ENCODE results near the gene P2RY13. TPM values are rescaled to one million over a fixed set of nuclear protein-coding genes. Genes with fewer than 3 reads are reported as not detected.

Gene P2RY13
- total RNA-seq, 3 donors from 2014 or later, result not detected

DNA sequence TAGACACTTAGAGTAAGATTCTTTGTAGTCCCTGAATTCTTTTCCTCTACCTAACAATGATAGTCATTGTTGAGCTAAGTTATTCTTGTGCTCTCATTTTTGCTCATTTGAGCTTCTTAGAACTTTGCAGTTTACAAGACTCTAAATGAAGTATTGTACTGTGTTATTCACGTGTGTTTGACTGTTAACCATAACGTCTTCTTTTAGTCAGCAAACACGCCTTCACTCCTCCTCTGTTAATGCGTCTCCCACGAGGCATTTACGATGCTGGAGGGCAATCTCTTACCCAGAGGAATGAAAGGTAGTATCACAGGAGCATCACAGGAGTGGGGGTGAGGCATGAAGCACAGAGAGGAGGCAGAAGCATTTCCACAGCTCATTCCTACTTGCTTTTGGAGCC lies 36.2 kb downstream of the P2RY13 start:
- Mint-ChIP-seq H3K4me1 (ENCODE audit: low read depth) (no peaks in the 10 kb centered on the region), H3K9me3 (no peaks in the 10 kb centered on the region), H3K27me3 (ENCODE audit: low read depth) (peaks cover 7% of the 10 kb centered on the region), H3K4me3 (no peak overlapping the region), H3K36me3 (ENCODE audit: insufficient read depth) (no peaks in the 10 kb centered on the region)
- no peak for DNase-seq
- peak in 1 of 2 donors; percentile 25 for ATAC-seq

GRCh38 chr3:151290673-151291072 lies 38.7 kb downstream of the P2RY13 start:
- Mint-ChIP-seq H3K9me3 (no peaks in the 10 kb centered on the region), H3K36me3 (ENCODE audit: insufficient read depth) (no peaks in the 10 kb centered on the region), H3K27me3 (ENCODE audit: low read depth) (peaks cover 5% of the 10 kb centered on the region), H3K4me1 (ENCODE audit: low read depth) (no peaks in the 10 kb centered on the region), H3K4me3 (no peak overlapping the region)
- ATAC-seq (no peak), DNase-seq (no peak)

GRCh38 chr3:151289445-151289844 lies 39.9 kb downstream of the P2RY13 start:
- no peak overlapping the region for H3K4me3 Mint-ChIP-seq
- peaks cover 2% of the 10 kb centered on the region for H3K27me3 Mint-ChIP-seq (ENCODE audit: low read depth)
- ATAC-seq, result no peak
- no peaks in the 10 kb centered on the region for H3K9me3 Mint-ChIP-seq
- H3K4me1 Mint-ChIP-seq (ENCODE audit: low read depth), result peaks cover under 1% of the 10 kb centered on the region
- no peaks in the 10 kb centered on the region for H3K36me3 Mint-ChIP-seq (ENCODE audit: insufficient read depth)
- no peak for DNase-seq

DNA sequence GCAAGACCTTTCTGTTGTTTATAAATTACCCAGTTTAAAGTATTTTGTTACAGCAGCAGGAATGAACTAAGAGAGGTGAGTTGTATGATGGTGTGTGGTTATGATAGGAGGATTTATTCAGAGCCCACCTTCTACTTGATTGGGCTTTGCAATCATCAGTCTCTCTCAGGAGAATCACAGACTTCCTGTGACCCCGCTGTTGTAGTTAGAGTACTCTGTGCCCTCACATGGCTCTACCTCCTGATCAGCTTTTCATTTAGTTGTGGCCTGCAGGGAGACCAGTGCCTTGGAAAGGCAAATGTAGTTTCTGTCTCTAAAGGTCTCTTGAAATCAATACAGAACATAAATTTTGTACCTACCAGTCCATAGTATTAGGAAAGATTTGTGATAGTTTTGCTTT lies 43.4 kb downstream of the P2RY13 start:
- Mint-ChIP-seq H3K36me3 (ENCODE audit: insufficient read depth) (no peaks in the 10 kb centered on the region), H3K27me3 (ENCODE audit: low read depth) (no peaks in the 10 kb centered on the region), H3K4me1 (ENCODE audit: low read depth) (peaks cover 14% of the 10 kb centered on the region), H3K9me3 (no peaks in the 10 kb centered on the region), H3K4me3 (no peak overlapping the region)
- DNase-seq (no peak), ATAC-seq (no peak)

- Mint-ChIP-seq H3K4me1 (ENCODE audit: low read depth) (peaks cover 19% of the 10 kb centered on the region), H3K4me3 (no peak overlapping the region), H3K9me3 (no peaks in the 10 kb centered on the region), H3K27me3 (ENCODE audit: low read depth) (no peaks in the 10 kb centered on the region), H3K36me3 (ENCODE audit: insufficient read depth) (no peaks in the 10 kb centered on the region)
- ATAC-seq (peak; percentile 42 to 58), DNase-seq (no peak)
Measured at GRCh38 chr3:151283907-151284461, 45.4 kb downstream of the P2RY13 start.

GRCh38 chr3:151283387-151283786 lies 46.0 kb downstream of the P2RY13 start:
- H3K4me3 Mint-ChIP-seq, result no peak overlapping the region

GRCh38 chr3:151282921-151283320 lies 46.4 kb downstream of the P2RY13 start:
- ATAC-seq, result peak; percentile 44 to 60
- Mint-ChIP-seq H3K4me3 (no peak overlapping the region), H3K9me3 (no peaks in the 10 kb centered on the region), H3K4me1 (ENCODE audit: low read depth) (peaks cover 30% of the 10 kb centered on the region), H3K36me3 (ENCODE audit: insufficient read depth) (no peaks in the 10 kb centered on the region), H3K27me3 (ENCODE audit: low read depth) (no peaks in the 10 kb centered on the region)
- DNase-seq, result no peak

More at GRCh38 chr3:151283387-151283786, 46.0 kb downstream of the P2RY13 start:
- no peak for ATAC-seq
- Mint-ChIP-seq H3K4me1 (ENCODE audit: low read depth) (peaks cover 25% of the 10 kb centered on the region), H3K9me3 (no peaks in the 10 kb centered on the region), H3K36me3 (ENCODE audit: insufficient read depth) (no peaks in the 10 kb centered on the region), H3K27me3 (ENCODE audit: low read depth) (no peaks in the 10 kb centered on the region)
- DNase-seq, result no peak

DNA sequence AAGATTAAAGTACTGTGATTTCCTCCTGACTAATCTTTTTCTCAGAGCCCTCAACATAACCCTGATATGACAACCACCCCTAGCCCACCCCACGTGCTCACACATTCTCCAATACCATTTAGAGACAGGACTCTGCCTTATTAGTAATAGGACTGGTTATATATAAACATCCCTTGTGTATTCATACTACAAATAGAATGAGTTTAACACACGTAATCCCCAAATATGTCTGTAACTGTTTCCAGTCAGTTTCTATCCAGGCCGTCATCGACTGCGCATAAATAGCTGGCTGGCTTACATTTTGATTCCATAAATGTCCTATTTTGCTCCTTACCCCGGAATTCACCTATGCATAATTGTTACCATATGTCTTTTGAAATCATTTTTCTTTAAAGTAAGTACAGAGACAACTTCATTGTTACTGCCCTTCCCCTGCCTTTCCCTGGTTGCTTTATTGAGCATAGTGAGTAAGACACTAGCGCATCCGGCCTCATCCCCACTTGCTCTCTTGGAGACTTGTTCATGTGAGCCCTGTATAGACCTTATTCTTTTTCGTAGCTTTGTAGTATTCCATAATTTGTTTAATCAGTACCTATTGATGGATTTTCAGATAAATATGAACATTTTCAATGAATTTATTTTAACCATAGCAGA lies 47.6 kb downstream of the P2RY13 start:
- no peaks in the 10 kb centered on the region for H3K9me3 Mint-ChIP-seq
- DNase-seq (no peak), ATAC-seq (no peak)
- H3K36me3 Mint-ChIP-seq (ENCODE audit: insufficient read depth), result no peaks in the 10 kb centered on the region
- H3K4me3 Mint-ChIP-seq, result no peak overlapping the region
- peaks cover 34% of the 10 kb centered on the region for H3K4me1 Mint-ChIP-seq (ENCODE audit: low read depth)
- no peaks in the 10 kb centered on the region for H3K27me3 Mint-ChIP-seq (ENCODE audit: low read depth)

- Mint-ChIP-seq H3K27me3 (ENCODE audit: low read depth) (no peaks in the 10 kb centered on the region), H3K36me3 (ENCODE audit: insufficient read depth) (no peaks in the 10 kb centered on the region), H3K9me3 (no peaks in the 10 kb centered on the region), H3K4me3 (no peak within 1 kb of the TSS), H3K4me1 (ENCODE audit: low read depth) (peaks cover 42% of the 10 kb centered on the region)
- ATAC-seq (peak; percentile 59), DNase-seq (no peak)
Measured at GRCh38 chr3:151278230-151278629, 51.1 kb downstream of the P2RY13 start, which contains the start of gene P2RY14. Gene P2RY14 (minus strand): TSS chr3:151278542. CDS start chr3:151214316, 64,226 bp downstream.

DNA sequence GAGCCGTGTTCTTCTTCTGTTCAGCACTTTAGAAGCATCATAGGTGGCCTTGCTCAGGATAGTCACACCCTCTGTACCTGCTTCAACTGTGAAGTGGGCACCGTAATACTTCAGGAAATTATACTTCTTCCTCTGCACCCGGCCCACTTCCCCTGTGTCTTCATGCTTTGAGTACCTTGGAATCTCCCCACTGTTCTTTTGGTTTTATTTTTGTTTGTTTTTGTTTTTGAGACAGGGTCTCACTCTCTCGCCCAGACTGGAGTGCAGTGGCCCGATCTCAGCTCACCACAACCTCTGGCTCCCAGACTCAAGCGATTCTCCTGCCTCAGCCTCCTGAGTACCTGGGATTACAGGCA lies 52.7 kb downstream of the P2RY13 start:
- DNase-seq (peak; percentile 13), ATAC-seq (peak; percentile 53 to 59)
- Mint-ChIP-seq H3K27me3 (ENCODE audit: low read depth) (no peaks in the 10 kb centered on the region), H3K4me3 (peak overlapping the region; percentile 10), H3K9me3 (no peaks in the 10 kb centered on the region), H3K4me1 (ENCODE audit: low read depth) (peaks cover 39% of the 10 kb centered on the region), H3K36me3 (ENCODE audit: insufficient read depth) (no peaks in the 10 kb centered on the region)

Other genes starting within 250 kb of the P2RY13 start
- 1 to 10 TPM; 1.1 to 3.3 (median 1.9) TPM for gene MED12L, start 243.9 kb downstream of the P2RY13 start, total RNA-seq
- 10 to 100 TPM; 72.2 to 85.8 (median 75.3) TPM for gene GPR171, start 126.3 kb downstream of the P2RY13 start, total RNA-seq
- gene P2RY14, start 51.0 kb downstream of the P2RY13 start, total RNA-seq, result under 1 TPM in 2 of 3 donors, not detected in 1; 0.20 to 0.26 TPM
- gene GPR87, start 12.7 kb downstream of the P2RY13 start, total RNA-seq, result 1 to 10 TPM; 2.2 to 3.3 (median 2.7) TPM
- not detected for gene P2RY12, start 55.2 kb upstream of the P2RY13 start, total RNA-seq
- gene IGSF10, start 131.5 kb upstream of the P2RY13 start, total RNA-seq, result under 1 TPM in 1 of 3 donors, not detected in 2; 0.03 TPM

Measured in activated T-cell treated with anti-CD3 and anti-CD28 coated beads, Interleukin-2, amount 50 U/mL, for 4 hours (primary cell).